GM12892 (cell line): ENCODE results near the gene CSTF1.

Experiments
- POLR2A ChIP-seq: IDR thresholded peaks from 2 replicates; pipeline ENCODE4 v1.6.1; 2011; ENCODE audit warnings: low read depth, low read length, control low read depth
- POLR2AphosphoS5 ChIP-seq: IDR thresholded peaks from 2 replicates; pipeline ENCODE4 v1.6.1; 2011; ENCODE audit warnings: low read depth, low read length, control low read depth
- TAF1 ChIP-seq: IDR thresholded peaks from 2 replicates; pipeline ENCODE4 v1.6.1; 2011; ENCODE audit warnings: low read depth, mild to moderate bottlenecking, control low read depth, low read length, borderline replicate concordance

DNA sequence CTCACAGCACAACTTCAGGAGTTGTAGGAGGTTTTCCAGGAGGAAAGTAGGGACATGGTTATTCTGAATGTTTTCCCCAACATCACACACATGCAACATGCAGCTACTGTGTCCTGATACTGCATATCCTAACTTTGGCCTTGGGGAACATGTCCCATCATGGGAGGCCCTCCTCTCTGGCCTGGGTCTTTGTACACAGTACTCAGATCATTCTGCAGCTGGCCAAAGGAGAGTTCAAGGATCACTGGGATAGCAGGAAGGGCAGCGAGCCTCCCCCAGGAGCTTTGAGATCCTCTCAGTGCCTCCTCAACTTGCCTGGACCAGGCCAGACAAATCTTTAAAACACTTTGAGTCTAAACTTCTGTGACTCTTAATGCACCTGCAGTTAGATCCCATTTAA is 32.5 kb downstream of the CSTF1 start:
- TF ChIP-seq POLR2A (no peak), POLR2AphosphoS5 (no peak), TAF1 (no peak)
